Ecto neural progenitor cell (in vitro differentiated cells): ENCODE data around the gene HTR7.
"Not testable (repeated sequence)": the region's sequence is repeated elsewhere in the genome, so short reads cannot be mapped to it uniquely, and the experiment has no call there.

ENCODE experiments used
- DNase-seq: peaks from one replicate; pipeline ENCODE4 v3.0.0-alpha.2; 2018; ENCODE audit warnings: low spot score

The HTR7 gene

GRCh38 chr10:90858461-90858968, 676 bp upstream of the HTR7 start:
- DNase-seq, result no peak

- DNase-seq, result no peak
These were observed 740 bp downstream of the HTR7 start for GRCh38 chr10:90856964-90857634.

- DNase-seq, result no peak
These were observed 1.6 kb downstream of the HTR7 start for GRCh38 chr10:90856261-90856660.

- DNase-seq, result no peak
These were observed 2.7 kb downstream of the HTR7 start for GRCh38 chr10:90855126-90855525.

GRCh38 chr10:90849956-90850749, 7.7 kb downstream of the HTR7 start:
- DNase-seq, result no peak

GRCh38 chr10:90847436-90847835, 10.4 kb downstream of the HTR7 start:
- DNase-seq, result no peak

- DNase-seq, result no peak
These were observed 11.1 kb downstream of the HTR7 start for GRCh38 chr10:90846746-90847145.

- DNase-seq, result no peak
These were observed 12.1 kb downstream of the HTR7 start for GRCh38 chr10:90845726-90846125.

GRCh38 chr10:90842725-90843124, 15.1 kb downstream of the HTR7 start:
- DNase-seq, result no peak

GRCh38 chr10:90837486-90837885, 20.4 kb downstream of the HTR7 start:
- no peak for DNase-seq

- no peak for DNase-seq
These were observed 23.5 kb downstream of the HTR7 start for GRCh38 chr10:90834326-90834725.

- no peak for DNase-seq
These were observed 25.7 kb downstream of the HTR7 start for GRCh38 chr10:90832111-90832510.

- no peak for DNase-seq
These were observed 35.3 kb downstream of the HTR7 start for GRCh38 chr10:90822508-90822907.

- not testable (repeated sequence) for DNase-seq
These were observed 36.0 kb downstream of the HTR7 start for GRCh38 chr10:90821864-90822263.

- no peak for DNase-seq
These were observed 37.9 kb downstream of the HTR7 start for GRCh38 chr10:90819911-90820310.

- no peak for DNase-seq
These were observed 39.1 kb downstream of the HTR7 start for GRCh38 chr10:90818736-90819135.

GRCh38 chr10:90817128-90817889, 40.5 kb downstream of the HTR7 start:
- no peak for DNase-seq

GRCh38 chr10:90816466-90816865, 41.4 kb downstream of the HTR7 start:
- no peak for DNase-seq

- no peak for DNase-seq
These were observed 44.1 kb downstream of the HTR7 start for GRCh38 chr10:90813594-90814365.

GRCh38 chr10:90807106-90807505, 50.7 kb downstream of the HTR7 start:
- DNase-seq, result not testable (repeated sequence)

- DNase-seq, result no peak
These were observed 51.2 kb downstream of the HTR7 start for GRCh38 chr10:90806677-90807076.

GRCh38 chr10:90805206-90805605, 52.6 kb downstream of the HTR7 start:
- no peak for DNase-seq
